ENCODE results near the gene ADAM10. TPM values are rescaled to one million over a fixed set of nuclear protein-coding genes. Genes with fewer than 3 reads are reported as not detected.

ADAM10 gene
- total RNA-seq, 1 experiment from 2014 or later: 239 TPM

DNA sequence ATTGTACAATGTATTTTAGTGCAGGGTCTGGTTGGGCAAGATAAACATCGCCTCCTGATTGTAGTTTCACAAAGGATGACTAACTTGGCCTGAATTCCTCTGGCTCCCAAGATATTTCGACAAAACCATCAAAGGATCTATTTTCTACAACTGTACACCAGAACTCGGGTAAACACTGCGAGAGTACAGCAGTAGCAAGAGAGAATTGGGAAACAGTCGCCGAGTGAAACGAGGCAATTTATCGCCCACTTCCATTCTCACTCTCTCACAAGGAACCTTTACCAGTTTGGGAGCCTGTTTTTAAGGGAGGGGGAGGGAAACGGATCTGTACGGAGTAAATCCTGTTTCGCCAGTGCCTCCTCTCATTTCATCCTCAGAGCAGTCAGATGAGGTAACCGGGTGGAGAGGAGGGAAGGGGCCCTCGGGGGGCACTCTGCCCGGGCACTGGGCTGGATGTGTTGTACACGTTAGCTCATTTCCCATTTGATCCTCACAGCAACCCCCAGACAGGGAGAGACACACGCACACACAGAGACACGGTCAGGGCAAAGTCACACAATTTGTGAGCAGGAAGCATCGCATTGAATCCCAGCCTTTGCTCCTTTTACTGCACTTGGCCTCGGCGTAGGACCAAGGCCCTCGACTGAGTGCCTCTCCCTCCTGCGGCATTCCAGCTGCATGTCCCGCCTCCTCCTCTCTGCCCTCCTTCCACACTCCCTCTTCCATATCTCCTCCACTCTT is 197.6 kb downstream of the ADAM10 start:
- peak; percentile 59 to 92 for DNase-seq
- Histone ChIP-seq H3K79me2 (ENCODE audit: low read depth) (no peaks in the 10 kb centered on the region), H2AFZ (peak overlapping the region; percentile 57), H4K20me1 (ENCODE audit: insufficient read depth) (no peaks in the 10 kb centered on the region), H3K4me3 (peak overlapping the region; percentile 44; the same call in 1 of the 2 replicates), H3K9me2 (ENCODE audit: insufficient read depth) (no peaks in the 10 kb centered on the region), H3K4me1 (replicated peaks; ENCODE audit: insufficient read depth) (peaks cover 55% of the 10 kb centered on the region), H3F3A (ENCODE audit: insufficient read depth, low read depth) (peaks cover 50% of the 10 kb centered on the region), H3K36me3 (ENCODE audit: low read depth) (no peaks in the 10 kb centered on the region), H3K9me3 (ENCODE audit: insufficient read depth, low read depth) (no peaks in the 10 kb centered on the region), H3K27ac (peak overlapping the region; percentile 97), H3K4me2 (peak overlapping the region; percentile 71), H3K27me3 (ENCODE audit: insufficient read depth, low read depth) (no peaks in the 10 kb centered on the region)
- TF ChIP-seq EZH2 (IDR thresholded peaks at IDR 0.05; ENCODE audit: low read depth): no peak
- TF ChIP-seq, protein P1, sequence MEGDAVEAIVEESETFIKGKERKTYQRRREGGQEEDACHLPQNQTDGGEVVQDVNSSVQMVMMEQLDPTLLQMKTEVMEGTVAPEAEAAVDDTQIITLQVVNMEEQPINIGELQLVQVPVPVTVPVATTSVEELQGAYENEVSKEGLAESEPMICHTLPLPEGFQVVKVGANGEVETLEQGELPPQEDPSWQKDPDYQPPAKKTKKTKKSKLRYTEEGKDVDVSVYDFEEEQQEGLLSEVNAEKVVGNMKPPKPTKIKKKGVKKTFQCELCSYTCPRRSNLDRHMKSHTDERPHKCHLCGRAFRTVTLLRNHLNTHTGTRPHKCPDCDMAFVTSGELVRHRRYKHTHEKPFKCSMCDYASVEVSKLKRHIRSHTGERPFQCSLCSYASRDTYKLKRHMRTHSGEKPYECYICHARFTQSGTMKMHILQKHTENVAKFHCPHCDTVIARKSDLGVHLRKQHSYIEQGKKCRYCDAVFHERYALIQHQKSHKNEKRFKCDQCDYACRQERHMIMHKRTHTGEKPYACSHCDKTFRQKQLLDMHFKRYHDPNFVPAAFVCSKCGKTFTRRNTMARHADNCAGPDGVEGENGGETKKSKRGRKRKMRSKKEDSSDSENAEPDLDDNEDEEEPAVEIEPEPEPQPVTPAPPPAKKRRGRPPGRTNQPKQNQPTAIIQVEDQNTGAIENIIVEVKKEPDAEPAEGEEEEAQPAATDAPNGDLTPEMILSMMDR (conservative IDR thresholded peaks at IDR 0.05): no peak
- intact Hi-C loops (cut with micrococcal nuclease; ENCODE audit: unreplicated experiment): loop anchor here (1.0 to 10.0 kb wide), 5 partner anchors 47 to 223 kb away; partner anchors contain the start of gene MINDY2
- POLR2A ChIA-PET (ENCODE audit: unreplicated experiment): interaction anchor here (0.6 to 0.7 kb wide), 3 partner anchors 30 to 319 kb away, joined by 3 to 6 read pairs (median 5); no protein-coding TSS in a partner anchor
- CTCF ChIA-PET: no interaction called here
- TSS peak; percentile 89 for BruUV-seq (replicated peaks)

DNA sequence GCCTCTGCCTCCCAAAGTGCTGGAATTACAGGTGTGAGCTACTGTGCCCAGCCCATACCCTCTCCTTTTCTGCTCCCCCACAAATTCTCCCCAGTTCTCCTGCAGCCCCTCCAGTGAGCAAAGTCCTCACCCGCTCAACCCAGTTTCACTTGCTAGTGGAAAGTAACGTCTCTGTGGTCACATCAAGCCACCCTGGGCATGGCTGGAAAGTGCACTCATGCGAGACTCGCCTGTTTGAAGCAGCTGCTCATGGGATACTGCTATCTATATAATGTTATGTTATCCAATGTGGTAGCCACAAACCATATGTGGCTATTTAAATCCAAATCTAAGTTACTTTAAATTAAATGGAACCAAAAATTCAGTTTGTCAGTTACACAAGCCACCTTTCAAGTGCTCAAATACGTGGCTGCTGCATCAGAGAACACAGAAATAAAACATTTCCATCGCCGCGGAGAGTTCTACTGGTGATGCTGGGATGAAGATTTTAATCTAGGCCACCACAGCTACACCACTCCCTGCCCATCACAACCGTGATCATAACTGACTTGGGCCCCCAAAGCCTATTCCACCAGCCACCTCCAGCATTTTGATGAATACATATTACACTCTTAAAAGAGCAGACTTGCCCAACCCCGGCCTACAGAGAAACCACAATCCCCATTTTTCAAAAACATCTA is 198.3 kb downstream of the ADAM10 start:
- ChIA-PET CTCF (no interaction called here), POLR2A (ENCODE audit: unreplicated experiment) (interaction anchor here (0.6 to 0.7 kb wide), 3 partner anchors 30 to 436 kb away, joined by 3 to 6 read pairs (median 5); partner anchors contain the start of gene RNF111)
- Histone ChIP-seq H3F3A (ENCODE audit: insufficient read depth, low read depth) (peaks cover 57% of the 10 kb centered on the region), H3K4me1 (replicated peaks; ENCODE audit: insufficient read depth) (peaks cover 62% of the 10 kb centered on the region), H3K4me2 (peak overlapping the region; percentile 71), H3K36me3 (ENCODE audit: low read depth) (no peaks in the 10 kb centered on the region), H3K27me3 (ENCODE audit: insufficient read depth, low read depth) (no peaks in the 10 kb centered on the region), H3K9me3 (ENCODE audit: insufficient read depth, low read depth) (no peaks in the 10 kb centered on the region), H3K4me3 (peak overlapping the region; percentile 44; the same call in 1 of the 2 replicates), H4K20me1 (ENCODE audit: insufficient read depth) (no peaks in the 10 kb centered on the region), H3K27ac (peak overlapping the region; percentile 97), H3K79me2 (ENCODE audit: low read depth) (no peaks in the 10 kb centered on the region), H3K9me2 (ENCODE audit: insufficient read depth) (no peaks in the 10 kb centered on the region), H2AFZ (peak overlapping the region; percentile 57)
- BruUV-seq (replicated peaks): no TSS peak
- no peak for DNase-seq
- no peak for TF ChIP-seq EZH2 (IDR thresholded peaks at IDR 0.05; ENCODE audit: low read depth)
- TF ChIP-seq, protein P1 (conservative IDR thresholded peaks at IDR 0.05): no peak
- intact Hi-C loops (cut with micrococcal nuclease; ENCODE audit: unreplicated experiment): loop anchor here (1.0 to 10.0 kb wide), 5 partner anchors 46 to 224 kb away; partner anchors contain the start of gene MINDY2

DNA sequence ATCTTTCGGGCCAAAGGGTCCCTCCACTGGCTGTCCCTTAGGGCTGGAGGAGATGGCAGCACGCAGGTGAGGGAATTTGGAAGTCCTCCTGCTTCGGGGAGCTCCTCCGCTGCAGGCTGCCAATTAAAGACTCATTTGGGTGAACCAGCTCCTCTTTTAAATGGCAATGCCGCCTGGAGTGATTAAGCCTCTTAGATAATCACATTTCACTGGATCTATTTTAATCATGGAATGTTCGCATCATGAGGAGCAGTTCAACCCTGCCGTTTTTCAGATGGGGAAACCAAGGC is 199.8 kb downstream of the ADAM10 start:
- H4K20me1 ChIP-seq (ENCODE audit: insufficient read depth): no peaks in the 10 kb centered on the region
- H3K27ac ChIP-seq: no peak overlapping the region
- peaks cover 60% of the 10 kb centered on the region for H3F3A ChIP-seq (ENCODE audit: insufficient read depth, low read depth)
- no peak for DNase-seq
- TF ChIP-seq EZH2 (IDR thresholded peaks at IDR 0.05; ENCODE audit: low read depth): no peak
- TF ChIP-seq, protein P1 (conservative IDR thresholded peaks at IDR 0.05): no peak
- ChIA-PET CTCF (interaction anchor here (0.5 kb wide), 1 partner anchor 297 kb away, joined by 3 read pairs; no protein-coding TSS in a partner anchor), POLR2A (ENCODE audit: unreplicated experiment) (no interaction called here)
- no TSS peak for BruUV-seq (replicated peaks)
- intact Hi-C loops (cut with micrococcal nuclease; ENCODE audit: unreplicated experiment): loop anchor here (10.0 kb wide), 1 partner anchor 225 kb away; the partner anchor contains the start of gene MINDY2
- H3K36me3 ChIP-seq (ENCODE audit: low read depth): no peaks in the 10 kb centered on the region
- no peaks in the 10 kb centered on the region for H3K79me2 ChIP-seq (ENCODE audit: low read depth)
- peaks cover 69% of the 10 kb centered on the region for H3K4me1 ChIP-seq (replicated peaks; ENCODE audit: insufficient read depth)
- no peaks in the 10 kb centered on the region for H3K9me2 ChIP-seq (ENCODE audit: insufficient read depth)
- no peak overlapping the region for H2AFZ ChIP-seq
- H3K27me3 ChIP-seq (ENCODE audit: insufficient read depth, low read depth): no peaks in the 10 kb centered on the region
- H3K9me3 ChIP-seq (ENCODE audit: insufficient read depth, low read depth): no peaks in the 10 kb centered on the region
- H3K4me3 ChIP-seq: no peak overlapping the region
- no peak overlapping the region for H3K4me2 ChIP-seq

Measured in PC-9 (cell line).